ENCODE measurements around the gene GABPB1.

GABPB1 gene

GRCh38 chr15:50275908-50276307, 79.1 kb downstream of the GABPB1 start:
- Histone ChIP-seq H3K9me3 (ENCODE audit: severe bottlenecking) (no peaks in the 10 kb centered on the region), H3K36me3 (no peaks in the 10 kb centered on the region), H3K27ac (no peak overlapping the region), H3K4me3 (ENCODE audit: low read depth, low read length) (no peak overlapping the region), H3K27me3 (ENCODE audit: insufficient read depth, low read depth, severe bottlenecking) (no peaks in the 10 kb centered on the region)
- DNase-seq, result no peak
- no peak for TF ChIP-seq CTCF (IDR thresholded peaks at IDR 0.05; ENCODE audit: low read depth, low read length)

GRCh38 chr15:50275091-50275490, 79.9 kb downstream of the GABPB1 start:
- no peak overlapping the region for H3K27ac ChIP-seq
- H3K27me3 ChIP-seq (ENCODE audit: insufficient read depth, low read depth, severe bottlenecking), result no peaks in the 10 kb centered on the region
- no peak overlapping the region for H3K4me3 ChIP-seq (ENCODE audit: low read depth, low read length)
- no peaks in the 10 kb centered on the region for H3K9me3 ChIP-seq (ENCODE audit: severe bottlenecking)
- TF ChIP-seq CTCF (IDR thresholded peaks at IDR 0.05; ENCODE audit: low read depth, low read length), result no peak
- no peaks in the 10 kb centered on the region for H3K36me3 ChIP-seq
- no peak for DNase-seq

GRCh38 chr15:50267577-50267976, 87.4 kb downstream of the GABPB1 start:
- Histone ChIP-seq H3K36me3 (no peaks in the 10 kb centered on the region), H3K27ac (no peak overlapping the region), H3K27me3 (ENCODE audit: insufficient read depth, low read depth, severe bottlenecking) (no peaks in the 10 kb centered on the region), H3K4me3 (ENCODE audit: low read depth, low read length) (no peak overlapping the region), H3K9me3 (ENCODE audit: severe bottlenecking) (no peaks in the 10 kb centered on the region)
- no peak for DNase-seq
- TF ChIP-seq CTCF (IDR thresholded peaks at IDR 0.05; ENCODE audit: low read depth, low read length), result no peak

DNA sequence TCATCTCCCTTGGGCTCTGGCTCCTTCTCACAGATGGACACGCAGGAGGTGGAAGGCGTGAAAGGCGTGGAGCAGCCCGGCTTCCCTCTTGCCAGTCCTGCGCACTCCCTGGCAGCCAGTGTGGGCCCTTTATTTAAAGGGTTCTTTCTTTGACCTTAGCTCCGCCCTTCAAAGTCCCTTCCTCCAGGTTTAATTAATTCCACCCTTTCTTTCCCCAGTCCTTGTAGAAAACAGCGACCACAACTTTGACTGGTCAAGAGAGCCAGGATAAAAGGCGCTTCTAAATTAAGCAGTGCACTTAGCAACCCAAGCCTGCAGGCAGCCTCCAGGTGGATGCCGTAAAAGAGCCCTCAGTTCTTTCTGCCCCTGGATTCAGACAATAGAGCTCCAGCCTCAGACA, 89.4 kb downstream of the GABPB1 start, which contains the start of gene HDC:
TSS of gene HDC (minus strand) at position 107 of the 400 bp plus-strand sequence. CDS start at position 4, 103 bp downstream.
- no peaks in the 10 kb centered on the region for H3K9me3 ChIP-seq (ENCODE audit: severe bottlenecking)
- H3K27ac ChIP-seq, result no peak within 1 kb of the TSS
- H3K36me3 ChIP-seq, result no peaks in the 10 kb centered on the region
- H3K27me3 ChIP-seq (ENCODE audit: insufficient read depth, low read depth, severe bottlenecking), result no peaks in the 10 kb centered on the region
- no peak for TF ChIP-seq CTCF (IDR thresholded peaks at IDR 0.05; ENCODE audit: low read depth, low read length)
- no peak for DNase-seq
- no peak within 1 kb of the TSS for H3K4me3 ChIP-seq (ENCODE audit: low read depth, low read length)

DNA sequence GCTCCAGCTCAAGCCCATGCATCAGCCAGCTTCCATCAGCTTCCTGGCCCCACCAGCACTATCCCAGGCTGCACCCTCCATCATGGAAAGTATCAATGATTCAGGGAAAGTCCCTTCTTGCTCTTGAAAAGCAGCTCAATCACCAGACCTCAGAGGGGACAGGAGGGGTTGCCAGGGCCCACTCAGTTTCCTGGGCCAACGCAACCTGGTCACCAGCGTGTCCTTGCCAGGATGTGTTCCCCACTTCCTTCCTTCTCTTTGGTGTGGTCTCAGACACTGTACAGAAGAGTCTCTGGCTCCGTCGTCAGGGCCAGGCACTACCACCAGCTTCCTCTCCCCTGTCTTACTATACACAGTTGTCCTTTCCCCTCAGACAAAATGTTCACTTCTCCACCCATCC, 92.5 kb downstream of the GABPB1 start:
- no peak for TF ChIP-seq CTCF (IDR thresholded peaks at IDR 0.05; ENCODE audit: low read depth, low read length)
- H3K9me3 ChIP-seq (ENCODE audit: severe bottlenecking), result no peaks in the 10 kb centered on the region
- H3K4me3 ChIP-seq (ENCODE audit: low read depth, low read length), result no peak overlapping the region
- DNase-seq, result no peak
- no peaks in the 10 kb centered on the region for H3K36me3 ChIP-seq
- H3K27ac ChIP-seq, result no peak overlapping the region
- no peaks in the 10 kb centered on the region for H3K27me3 ChIP-seq (ENCODE audit: insufficient read depth, low read depth, severe bottlenecking)

- Histone ChIP-seq H3K27ac (no peak overlapping the region), H3K4me3 (ENCODE audit: low read depth, low read length) (no peak overlapping the region), H3K36me3 (no peaks in the 10 kb centered on the region), H3K27me3 (ENCODE audit: insufficient read depth, low read depth, severe bottlenecking) (no peaks in the 10 kb centered on the region), H3K9me3 (ENCODE audit: severe bottlenecking) (no peaks in the 10 kb centered on the region)
- no peak for DNase-seq
- no peak for TF ChIP-seq CTCF (IDR thresholded peaks at IDR 0.05; ENCODE audit: low read depth, low read length)
Observed at GRCh38 chr15:50261981-50262380, 93.0 kb downstream of the GABPB1 start.
